Suppressor macrophage treated with lipopolysaccharide for 1 hour (primary cell): Measurements from ENCODE around the gene RPL32.

Experiments used
- DNase-seq, 3 donors: peaks; one replicate each; pipeline ENCODE4 v3.0.0-alpha.2; 2020 to 2022

The RPL32 gene

DNA sequence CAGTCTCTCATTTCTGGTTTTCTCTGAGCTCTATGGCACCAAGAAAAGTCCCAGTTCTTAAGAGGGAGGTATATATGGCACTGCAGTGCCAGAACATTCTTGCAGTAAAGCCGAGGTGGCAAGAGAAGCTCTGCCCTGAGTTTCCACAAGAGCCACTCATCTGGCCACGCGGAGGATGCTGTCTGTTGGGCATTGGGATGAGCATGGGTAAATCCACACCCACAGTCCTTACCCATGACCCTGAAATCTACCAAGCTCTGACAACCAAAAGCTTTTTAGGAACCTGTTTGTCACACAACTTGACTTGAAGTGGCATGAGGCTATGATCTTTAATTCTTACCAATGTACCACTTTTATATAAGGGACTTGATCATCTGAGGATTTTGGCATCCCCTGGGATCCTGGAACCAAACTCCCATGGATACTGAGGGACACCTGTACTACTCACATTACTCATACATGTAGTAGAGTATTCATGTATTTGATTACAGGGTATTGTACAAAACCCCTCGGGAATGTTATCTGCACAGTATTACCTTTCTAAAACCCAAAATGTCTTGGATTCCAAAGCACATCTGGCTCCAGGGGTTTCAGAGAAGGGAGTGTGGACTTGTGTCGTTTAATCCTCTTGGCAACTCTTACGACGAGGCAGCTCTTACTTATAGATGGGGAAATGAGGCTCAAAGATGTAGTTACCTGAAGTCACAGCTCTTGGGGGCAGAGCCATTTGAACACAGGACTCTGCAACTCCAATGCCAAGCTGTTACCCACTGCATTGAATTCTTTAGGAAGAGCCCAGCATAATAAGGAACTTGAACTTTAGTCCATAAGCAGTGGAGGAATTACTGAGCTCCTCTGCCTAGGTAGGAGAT is 8.8 kb downstream of the RPL32 start:
- no peak for DNase-seq

DNA sequence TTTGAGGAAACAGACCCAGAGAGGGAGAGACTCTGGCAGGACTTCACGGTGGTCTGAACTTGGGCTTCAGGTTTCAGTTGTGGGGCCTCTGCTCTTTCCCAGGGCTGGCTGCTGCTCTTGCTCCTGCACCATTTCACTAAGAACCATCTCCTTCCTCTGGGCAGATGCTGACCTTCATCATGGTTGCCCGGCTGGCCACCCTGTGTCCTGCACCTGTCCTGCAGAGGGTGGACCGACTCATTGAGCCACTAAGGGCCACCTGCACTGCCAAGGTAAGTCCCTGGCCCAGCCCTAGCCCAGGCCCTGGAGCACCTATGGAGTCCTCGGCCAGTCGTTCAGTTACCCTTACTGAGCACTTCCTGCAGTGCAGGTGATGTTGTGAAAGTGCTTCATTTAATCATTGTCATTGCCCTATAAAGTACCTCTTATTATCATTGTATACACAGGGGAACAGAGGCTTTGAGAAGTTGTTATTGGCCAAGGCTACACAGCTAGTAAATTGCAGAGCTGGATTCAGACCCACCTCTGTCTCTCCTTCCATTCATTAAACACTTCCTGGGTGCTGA is 10.0 kb downstream of the RPL32 start:
- DNase-seq: no peak

DNA sequence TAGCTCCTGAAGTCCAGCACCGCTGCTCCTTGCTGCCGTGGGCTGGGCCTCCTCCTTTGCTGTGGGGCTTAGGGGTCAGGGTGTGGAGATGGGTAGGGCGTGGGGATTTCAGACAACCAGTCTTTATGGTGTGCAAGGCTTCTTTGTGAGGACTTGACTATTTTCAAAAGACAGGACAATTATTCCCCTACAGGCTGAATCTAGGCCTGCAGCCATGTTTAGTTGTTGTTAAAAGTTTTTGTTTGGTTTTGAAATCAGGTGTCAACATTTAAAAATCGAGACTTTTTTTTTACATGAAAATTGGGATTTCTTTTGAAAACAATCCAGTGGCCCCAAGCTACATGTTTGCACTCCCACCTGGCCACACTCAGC is 10.6 kb downstream of the RPL32 start:
- no peak for DNase-seq

GRCh38 chr3:12829886-12830784 is 11.2 kb downstream of the RPL32 start:
- no peak for DNase-seq

DNA sequence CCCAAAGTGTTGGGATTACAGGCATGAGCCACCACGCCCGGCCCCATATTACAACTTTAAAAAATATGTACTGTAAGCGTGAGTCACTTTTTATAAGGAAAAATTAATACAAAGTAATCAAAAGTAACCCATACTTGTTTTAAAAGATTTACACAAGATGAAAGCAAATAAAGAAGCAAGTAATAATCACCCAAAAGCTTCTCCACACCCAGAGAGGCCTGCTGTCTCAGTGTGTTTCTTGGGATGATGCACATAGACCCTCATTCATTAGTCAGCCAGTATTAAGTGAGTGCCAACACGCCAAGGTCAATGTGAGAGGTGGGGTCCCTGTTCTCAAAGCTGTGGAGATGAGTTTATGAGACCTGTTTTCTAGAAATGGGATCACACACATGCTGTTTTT is 12.0 kb downstream of the RPL32 start:
- no peak for DNase-seq

DNA sequence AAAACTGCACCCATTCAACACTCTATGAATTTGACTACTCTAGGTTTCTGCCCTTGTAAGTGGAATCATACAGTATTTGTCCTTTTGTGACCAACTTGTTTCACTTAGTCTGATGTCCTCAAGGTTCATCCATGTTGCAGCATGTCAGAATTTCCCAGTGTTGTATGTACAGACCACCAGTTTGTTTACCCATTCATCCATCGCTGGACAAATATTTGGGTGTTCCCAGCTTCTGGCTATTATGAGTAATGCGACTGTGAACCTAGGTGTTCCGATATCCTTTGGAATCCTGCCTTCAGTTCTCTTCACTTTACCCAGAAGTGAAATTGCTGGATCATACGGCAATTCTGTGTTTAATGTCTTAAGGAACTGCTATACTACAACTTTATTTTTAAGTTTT is 12.6 kb downstream of the RPL32 start:
- no peak for DNase-seq

DNA sequence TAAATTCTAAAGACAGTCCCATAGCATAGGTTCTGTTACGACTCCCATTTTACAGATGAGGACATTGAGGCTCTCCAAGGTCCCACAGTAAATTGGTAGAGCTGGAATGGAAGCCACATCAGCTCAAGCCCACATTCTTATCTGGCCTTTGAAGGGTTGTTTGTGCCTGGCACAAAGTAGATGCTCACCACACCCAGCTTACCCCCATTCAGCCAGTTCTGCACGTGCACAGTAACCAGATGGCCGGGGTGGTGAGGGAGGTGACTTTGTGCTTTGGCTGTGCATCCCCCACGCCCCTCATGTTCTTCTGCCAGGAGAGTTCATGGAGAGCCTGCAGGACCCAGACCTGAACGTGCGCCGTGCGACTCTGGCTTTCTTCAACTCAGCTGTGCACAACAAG is 16.2 kb downstream of the RPL32 start:
- DNase-seq: no peak

- DNase-seq: no peak
Measured at GRCh38 chr3:12824299-12824698, 17.1 kb downstream of the RPL32 start.

DNA sequence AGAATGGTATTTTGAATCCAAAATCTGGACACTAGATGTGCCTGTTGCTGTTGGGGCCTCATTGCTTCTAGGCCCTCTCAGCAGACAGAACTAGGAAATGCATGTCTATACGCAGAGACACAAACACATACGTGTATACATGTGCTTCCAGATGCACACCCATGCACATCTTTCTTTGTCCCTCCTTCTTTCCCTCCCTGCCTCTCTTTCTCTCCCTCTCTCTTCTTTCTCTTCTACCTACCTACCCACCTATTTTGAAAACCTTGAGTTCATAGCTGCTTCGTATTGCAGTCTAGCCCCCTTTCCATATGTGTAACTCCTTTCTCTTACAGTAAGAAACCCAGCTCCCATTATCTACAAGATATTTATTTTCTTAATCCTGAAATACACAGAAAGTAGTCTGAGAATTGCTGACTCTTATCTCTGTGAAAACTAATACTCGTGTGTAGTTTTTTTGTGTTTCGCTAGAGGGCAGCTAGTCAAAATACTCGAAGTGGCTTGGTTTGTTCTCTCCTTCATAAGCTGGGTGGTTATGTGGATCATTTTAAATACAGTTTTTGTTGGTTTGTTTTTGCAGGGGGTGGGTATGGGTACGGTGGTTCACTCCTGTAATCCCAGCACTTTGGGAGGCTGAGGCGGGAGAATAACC is 18.5 kb downstream of the RPL32 start:
- peak; percentile 22 to 52 (median 37) for DNase-seq

GRCh38 chr3:12818773-12819172 is 22.6 kb downstream of the RPL32 start:
- DNase-seq: no peak

GRCh38 chr3:12818273-12818672 is 23.1 kb downstream of the RPL32 start:
- DNase-seq: no peak

DNA sequence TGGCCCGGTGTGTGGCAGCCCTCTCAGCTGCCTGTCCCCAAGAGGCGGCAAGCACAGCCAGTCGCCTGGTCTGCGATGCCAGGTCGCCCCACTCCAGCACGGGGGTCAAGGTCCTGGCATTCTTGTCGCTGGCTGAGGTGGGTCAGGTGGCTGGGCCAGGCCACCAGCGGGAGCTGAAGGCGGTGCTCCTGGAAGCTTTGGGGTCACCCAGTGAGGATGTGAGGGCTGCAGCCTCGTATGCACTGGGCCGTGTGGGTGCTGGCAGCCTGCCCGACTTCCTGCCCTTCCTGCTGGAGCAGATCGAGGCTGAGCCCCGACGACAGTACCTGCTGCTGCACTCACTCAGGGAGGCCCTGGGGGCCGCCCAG is 24.0 kb downstream of the RPL32 start:
- DNase-seq: no peak

DNA sequence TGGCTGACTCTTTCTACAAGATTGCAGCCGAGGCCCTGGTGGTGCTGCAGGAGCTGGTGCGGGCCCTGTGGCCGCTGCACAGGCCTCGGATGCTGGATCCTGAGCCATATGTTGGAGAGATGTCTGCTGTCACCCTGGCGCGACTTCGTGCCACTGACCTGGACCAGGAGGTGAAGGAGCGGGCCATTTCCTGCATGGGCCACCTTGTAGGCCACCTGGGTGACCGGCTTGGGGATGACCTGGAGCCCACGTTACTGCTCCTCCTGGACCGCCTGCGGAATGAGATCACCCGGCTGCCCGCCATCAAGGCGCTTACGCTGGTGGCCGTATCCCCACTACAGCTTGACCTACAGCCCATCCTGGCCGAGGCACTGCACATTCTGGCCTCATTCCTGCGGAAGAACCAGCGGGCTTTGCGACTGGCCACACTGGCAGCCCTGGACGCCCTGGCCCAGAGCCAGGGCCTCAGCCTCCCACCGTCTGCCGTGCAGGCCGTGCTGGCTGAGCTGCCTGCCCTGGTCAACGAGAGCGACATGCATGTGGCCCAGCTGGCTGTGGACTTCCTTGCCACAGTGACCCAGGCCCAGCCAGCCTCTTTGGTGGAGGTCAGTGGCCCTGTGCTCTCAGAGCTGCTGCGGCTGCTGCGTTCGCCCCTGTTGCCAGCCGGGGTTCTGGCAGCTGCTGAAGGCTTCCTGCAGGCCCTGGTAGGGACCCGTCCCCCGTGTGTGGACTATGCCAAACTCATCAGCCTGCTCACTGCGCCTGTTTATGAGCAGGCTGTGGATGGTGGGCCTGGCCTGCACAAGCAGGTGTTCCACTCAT is 24.6 kb downstream of the RPL32 start:
- DNase-seq: no peak

DNA sequence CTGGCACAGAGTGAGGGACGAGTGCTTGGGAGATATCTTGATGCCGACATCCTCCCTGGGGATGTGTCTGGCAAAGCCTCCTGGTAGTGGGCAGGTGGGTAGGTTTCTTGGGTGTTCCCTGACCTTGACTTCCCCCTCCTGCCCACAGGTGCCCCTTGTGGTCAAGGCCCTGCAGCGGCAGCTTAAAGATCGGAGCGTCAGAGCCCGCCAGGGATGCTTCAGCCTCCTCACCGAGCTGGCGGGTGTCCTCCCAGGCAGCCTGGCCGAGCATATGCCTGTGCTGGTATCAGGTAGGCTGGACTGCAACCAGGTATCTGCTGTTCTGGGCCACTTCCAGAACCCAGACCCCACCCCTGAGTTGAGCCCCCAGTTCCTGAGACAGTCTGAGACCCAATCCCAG is 25.6 kb downstream of the RPL32 start:
- no peak for DNase-seq

DNA sequence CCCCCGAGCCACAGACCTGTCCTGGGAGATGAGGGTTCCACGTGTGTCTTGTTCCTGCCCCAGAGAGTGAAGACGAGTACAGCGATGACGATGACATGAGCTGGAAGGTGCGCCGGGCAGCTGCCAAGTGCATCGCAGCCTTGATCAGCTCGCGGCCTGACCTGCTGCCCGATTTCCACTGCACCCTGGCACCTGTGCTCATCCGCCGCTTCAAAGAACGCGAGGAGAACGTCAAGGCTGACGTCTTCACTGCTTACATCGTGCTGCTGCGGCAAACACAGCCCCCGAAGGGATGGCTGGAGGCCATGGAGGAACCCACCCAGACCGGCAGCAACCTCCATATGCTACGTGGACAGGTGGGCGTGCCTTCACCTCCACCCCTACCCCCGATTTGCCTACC is 26.3 kb downstream of the RPL32 start:
- DNase-seq: no peak

DNA sequence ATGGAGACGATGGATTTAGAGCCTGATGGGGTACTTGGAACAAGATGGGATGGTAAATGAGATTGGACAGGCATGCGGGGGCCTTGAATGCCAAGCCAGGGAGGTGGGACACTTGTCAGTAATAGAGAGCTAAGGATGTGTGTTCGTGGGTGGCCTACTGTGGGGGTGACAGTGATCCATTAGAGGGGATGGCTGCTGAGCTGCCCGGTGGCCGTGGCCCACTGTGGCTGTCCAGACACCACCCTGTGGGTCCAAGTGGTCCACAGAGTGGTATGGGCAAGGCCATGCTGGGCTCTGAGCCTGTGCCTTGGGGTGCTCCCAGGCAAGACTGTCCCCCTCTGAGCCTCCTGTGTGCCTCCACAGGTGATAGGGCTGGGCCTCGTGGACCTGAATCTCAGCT is 27.4 kb downstream of the RPL32 start:
- no peak for DNase-seq

- DNase-seq: no peak
Measured at GRCh38 chr3:12812812-12813211, 28.6 kb downstream of the RPL32 start.

- DNase-seq: no peak
Measured at GRCh38 chr3:12810961-12811360, 30.4 kb downstream of the RPL32 start.

- DNase-seq: peak; percentile 92 to 96 (median 94)
Measured at GRCh38 chr3:12810013-12810780, 31.2 kb downstream of the RPL32 start.

GRCh38 chr3:12809435-12809834 is 31.9 kb downstream of the RPL32 start:
- DNase-seq: no peak

GRCh38 chr3:12809001-12809400 is 32.4 kb downstream of the RPL32 start:
- no peak for DNase-seq

- DNase-seq: no peak
Measured at GRCh38 chr3:12808587-12808986, 32.8 kb downstream of the RPL32 start.
